CD4-positive, CD25-positive, alpha-beta regulatory T cell (primary cell): Measurements from ENCODE around the gene DCAF11. TPM values are rescaled to one million over a fixed set of nuclear protein-coding genes. Genes with fewer than 3 reads are reported as not detected.
A peak's percentile ranks its signal among the peaks of the same experiment; 100 is the strongest.

Experiments used
- ATAC-seq, 2 donors: fragments of 150-1000 bp; cut with Tn5 transposase; one replicate each; pipeline ENCODE4 v1.10.0; 2021; ENCODE audit warnings: low read depth in 2 of 2, moderate number of reproducible peaks in 2 of 2, moderate library complexity in 1 of 2
- DNase-seq, 3 donors: peaks; one replicate each; pipeline versions ENCODE4 v3.0.0 to v3.0.0-alpha.2; 2012 to 2022; ENCODE audit warnings: mixed read lengths in 1 of 3
- H3K27ac ChIP-seq: one replicate; pipeline ENCODE4 v1.7.0; 2013; ENCODE audit warnings: mild to moderate bottlenecking, low read length; ENCODE audit not compliant: insufficient read depth, poor library complexity, severe bottlenecking
- H3K27me3 ChIP-seq: one replicate; pipeline ENCODE4 v1.7.0; 2013; ENCODE audit warnings: low read length; ENCODE audit not compliant: control insufficient read depth, insufficient read depth
- H3K36me3 ChIP-seq: one replicate; pipeline ENCODE4 v1.7.0; 2013; ENCODE audit warnings: mild to moderate bottlenecking, low read length, moderate library complexity; ENCODE audit not compliant: control insufficient read depth, insufficient read depth
- H3K4me1 ChIP-seq: 2 replicates; pipeline ENCODE4 v1.7.0; 2013; ENCODE audit warnings: mild to moderate bottlenecking, low read length; ENCODE audit not compliant: insufficient read depth, control insufficient read depth, poor library complexity, severe bottlenecking
- H3K4me3 ChIP-seq: one replicate; pipeline ENCODE4 v1.7.0; 2013; ENCODE audit warnings: low read depth, mild to moderate bottlenecking, low read length, moderate library complexity
- H3K9me3 ChIP-seq, 2 experiments: 1 replicate in 1 of 2; 2 replicates in 1 of 2; pipeline ENCODE4 v1.7.0; 2013; ENCODE audit warnings: low read length in 2 of 2, mild to moderate bottlenecking in 1 of 2, moderate library complexity in 1 of 2; ENCODE audit not compliant: control insufficient read depth in 2 of 2
- H3K27ac Mint-ChIP-seq, 3 donors: one replicate each; pipeline ENCODE4 v1.8.0; 2020 to 2022; ENCODE audit warnings: mild to moderate bottlenecking in 3 of 3, mixed read lengths in 3 of 3, moderate library complexity in 2 of 3
- H3K27me3 Mint-ChIP-seq: one replicate; pipeline ENCODE4 v1.8.0; 2022; ENCODE audit warnings: mild to moderate bottlenecking, mixed read lengths
- H3K36me3 Mint-ChIP-seq: one replicate; pipeline ENCODE4 v1.8.0; 2020; ENCODE audit warnings: mixed read lengths
- H3K4me1 Mint-ChIP-seq, 4 donors: one replicate each; pipeline ENCODE4 v1.8.0; 2020 to 2022; ENCODE audit warnings: mixed read lengths in 4 of 4, mild to moderate bottlenecking in 1 of 4
- H3K4me3 Mint-ChIP-seq, 4 donors: one replicate each; pipeline ENCODE4 v1.8.0; 2020 to 2022; ENCODE audit warnings: mild to moderate bottlenecking in 4 of 4, mixed read lengths in 4 of 4, moderate library complexity in 3 of 4
- H3K9me3 Mint-ChIP-seq, 7 donors: one replicate each; pipeline ENCODE4 v1.8.0; 2020 to 2022; ENCODE audit warnings: mixed read lengths in 7 of 7, mild to moderate bottlenecking in 3 of 7, moderate library complexity in 2 of 7
- polyA plus RNA-seq, 4 donors: library from polyadenylated mRNA; unstranded; fragments of 300-500 nt; fragmentation: Illumina TruSeq; gene quantifications; one replicate each; pipeline ENCODE4 v1.2.3, GENCODE V29; 2021
- total RNA-seq: library from RNA; stranded (reverse); gene quantifications from one replicate; pipeline ENCODE4 v1.2.3, GENCODE V29; 2022

Gene DCAF11
- total and polyA plus RNA-seq, 5 donors from 2014 or later, result 73.4 to 97.8 (median 84.8) TPM

DNA sequence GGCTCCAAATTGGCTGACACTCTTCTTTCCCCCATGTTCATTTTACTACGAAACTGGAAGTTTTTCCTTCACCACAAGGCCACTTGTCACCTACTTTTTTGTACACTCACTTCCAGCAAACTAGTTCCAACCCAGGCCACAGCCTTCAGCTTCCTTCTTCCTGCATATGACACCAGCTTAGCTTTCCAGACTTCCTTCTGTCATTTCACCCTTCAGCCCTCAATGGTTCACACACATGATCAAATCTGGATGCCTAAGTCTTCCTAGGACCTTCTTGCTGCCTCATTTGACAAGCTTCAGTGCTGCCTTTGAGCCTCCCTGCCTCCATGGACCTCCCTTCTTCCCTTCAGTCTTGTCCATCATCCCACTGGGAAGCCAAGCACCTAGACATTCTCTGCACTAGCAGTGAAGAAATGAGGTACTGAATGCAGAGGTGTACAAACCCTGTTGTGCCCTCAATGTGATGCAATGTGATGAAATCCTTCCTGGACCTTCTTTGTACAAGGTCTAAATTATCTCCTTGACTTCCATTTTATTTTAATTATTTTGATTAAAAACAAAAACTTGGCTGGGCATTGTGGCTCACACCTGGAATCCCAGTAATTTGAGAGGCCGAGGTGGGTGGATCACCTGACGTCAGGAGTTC lies 53.0 kb downstream of the DCAF11 start:
- peak overlapping the region in 1 of 3 donors; percentile 64 for H3K27ac Mint-ChIP-seq
- H3K36me3 ChIP-seq, result peaks cover 54% of the 10 kb centered on the region
- H3K4me1 ChIP-seq, result peaks cover 44% of the 10 kb centered on the region
- no peak for ATAC-seq
- H3K27me3 Mint-ChIP-seq, result peaks cover 5% of the 10 kb centered on the region
- no peaks in the 10 kb centered on the region for H3K9me3 ChIP-seq
- no peak overlapping the region for H3K27ac ChIP-seq
- no peak overlapping the region for H3K4me3 ChIP-seq
- H3K9me3 Mint-ChIP-seq, result peaks cover 0 to 2% (median 0%) of the 10 kb centered on the region in 7 donors
- peak overlapping the region in 1 of 4 donors; percentile 69 for H3K4me3 Mint-ChIP-seq
- H3K4me1 Mint-ChIP-seq, result peaks cover 7 to 68% (median 41%) of the 10 kb centered on the region in 4 donors
- DNase-seq, result no peak
- H3K27me3 ChIP-seq, result no peaks in the 10 kb centered on the region
- H3K36me3 Mint-ChIP-seq, result peaks cover 40% of the 10 kb centered on the region

DNA sequence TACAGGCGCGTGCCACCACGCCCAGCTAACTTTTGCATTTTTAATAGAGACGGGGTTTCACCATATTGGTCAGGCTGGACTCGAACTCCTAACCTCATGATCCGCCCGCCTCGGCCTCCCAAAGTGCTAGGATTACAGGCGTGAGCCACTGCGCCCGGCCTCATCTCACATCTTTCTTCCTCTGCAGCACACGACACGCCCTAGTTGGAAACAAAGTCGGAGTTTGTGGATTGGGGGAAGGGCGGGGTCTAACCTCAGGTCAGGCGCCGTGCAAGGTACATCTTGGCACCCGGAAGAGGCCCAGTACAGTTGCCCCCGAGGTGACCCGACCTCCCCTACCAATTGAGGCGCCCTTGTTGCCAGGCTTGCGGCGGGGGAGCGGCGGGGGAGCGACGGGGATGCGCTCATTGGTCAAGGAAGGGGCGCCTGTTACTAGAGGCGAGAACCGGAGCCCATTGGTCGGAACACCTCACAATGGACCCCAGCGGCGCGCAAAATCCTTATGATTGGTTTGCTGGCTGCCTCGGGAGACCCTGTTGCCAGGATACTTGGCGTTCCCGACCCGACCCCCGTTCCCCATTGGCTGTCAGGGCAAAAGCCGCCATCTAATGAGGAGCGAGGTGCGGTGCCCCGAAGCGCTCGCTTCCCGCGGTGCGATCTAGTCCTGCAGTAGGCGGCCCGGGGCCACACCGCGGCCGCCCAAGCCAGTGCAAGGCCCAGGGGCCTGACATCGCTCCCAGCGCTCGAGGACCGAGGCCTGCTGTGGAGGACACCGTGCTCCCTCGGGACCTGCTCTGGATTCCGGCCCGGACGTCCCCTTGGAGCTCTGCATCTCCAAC lies 57.1 kb downstream of the DCAF11 start, which contains the start of gene REC8:
REC8 (plus strand) TSS at position 659 of the 839 bp plus-strand sequence. CDS start 473 bp downstream, outside the sequence.
- Histone ChIP-seq H3K4me1 (peaks cover 16% of the 10 kb centered on the region), H3K36me3 (peaks cover 18% of the 10 kb centered on the region), H3K27me3 (no peaks in the 10 kb centered on the region), H3K9me3 (no peaks in the 10 kb centered on the region), H3K27ac (peak within 1 kb of the TSS; percentile 65), H3K4me3 (peak within 1 kb of the TSS; percentile 26)
- DNase-seq (peak; percentile 72 to 84 (median 74)), ATAC-seq (peak; percentile 74 to 82)
- peak within 1 kb of the TSS; percentile 83 to 96 (median 92) for H3K4me3 Mint-ChIP-seq
- peaks cover 1 to 51% (median 30%) of the 10 kb centered on the region in 4 donors for H3K4me1 Mint-ChIP-seq
- peaks cover 0 to 2% (median 0%) of the 10 kb centered on the region in 7 donors for H3K9me3 Mint-ChIP-seq
- peaks cover 5% of the 10 kb centered on the region for H3K27me3 Mint-ChIP-seq
- peak within 1 kb of the TSS; percentile 76 to 91 (median 87) for H3K27ac Mint-ChIP-seq
- peaks cover 27% of the 10 kb centered on the region for H3K36me3 Mint-ChIP-seq

DNA sequence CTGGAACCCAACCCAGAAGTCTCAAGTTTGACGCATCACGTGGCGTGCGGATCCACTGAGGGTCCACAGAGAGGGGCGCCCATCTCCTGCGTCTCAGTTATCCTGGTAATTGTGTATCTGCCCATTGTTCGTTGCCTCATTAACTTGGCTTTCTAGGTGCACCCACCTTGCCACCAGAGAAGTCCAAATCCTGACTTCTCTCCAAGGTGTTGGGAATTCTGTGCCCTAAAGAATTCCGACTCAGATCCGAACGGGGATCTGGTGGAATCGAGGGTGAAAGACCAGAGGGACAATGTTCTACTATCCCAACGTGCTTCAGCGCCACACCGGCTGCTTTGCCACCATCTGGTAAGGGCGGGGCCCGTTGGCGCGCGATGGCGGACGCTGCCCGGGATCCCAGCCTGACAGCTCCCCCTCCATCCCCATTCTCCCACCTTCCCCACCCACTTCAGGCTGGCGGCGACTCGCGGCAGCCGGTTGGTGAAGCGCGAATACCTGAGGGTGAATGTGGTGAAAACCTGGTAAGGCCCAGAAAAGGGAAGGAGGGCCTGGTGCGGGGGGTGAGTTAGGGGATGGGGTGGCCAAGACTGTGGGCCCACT lies 57.8 kb downstream of the DCAF11 start:
- DNase-seq, result no peak
- ATAC-seq, result no peak
- Mint-ChIP-seq H3K9me3 (peaks cover 0 to 2% (median 0%) of the 10 kb centered on the region in 7 donors), H3K4me3 (peak overlapping the region; percentile 54 to 93 (median 87)), H3K27ac (peak overlapping the region; percentile 69 to 91 (median 76)), H3K4me1 (peaks cover 0 to 51% (median 27%) of the 10 kb centered on the region in 4 donors), H3K27me3 (peaks cover 5% of the 10 kb centered on the region), H3K36me3 (peaks cover 22% of the 10 kb centered on the region)
- H3K9me3 ChIP-seq, result no peaks in the 10 kb centered on the region
- H3K36me3 ChIP-seq, result peaks cover 22% of the 10 kb centered on the region
- H3K4me3 ChIP-seq, result peak overlapping the region; percentile 26
- peak overlapping the region; percentile 65 for H3K27ac ChIP-seq
- H3K4me1 ChIP-seq, result peaks cover 16% of the 10 kb centered on the region
- no peaks in the 10 kb centered on the region for H3K27me3 ChIP-seq

DNA sequence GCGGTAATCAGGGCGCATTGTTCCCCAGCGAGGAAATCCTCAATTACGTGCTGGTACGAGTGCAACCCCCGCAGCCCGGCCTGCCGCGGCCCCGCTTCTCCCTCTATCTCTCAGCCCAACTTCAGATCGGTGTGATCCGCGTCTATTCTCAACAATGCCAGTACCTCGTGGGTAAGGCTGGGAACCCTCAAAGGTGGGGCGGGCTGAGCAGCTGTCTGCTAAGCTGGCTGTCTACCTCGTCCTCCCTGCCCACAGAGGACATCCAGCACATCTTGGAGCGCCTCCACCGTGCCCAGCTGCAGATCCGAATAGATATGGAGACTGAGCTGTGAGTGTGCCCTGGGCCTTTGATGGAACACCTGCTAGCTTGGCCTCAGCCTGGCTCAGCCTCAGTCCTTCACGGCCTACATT lies 58.3 kb downstream of the DCAF11 start:
- H3K4me3 Mint-ChIP-seq, result peak overlapping the region; percentile 41 to 82 (median 54)
- H3K36me3 Mint-ChIP-seq, result peaks cover 18% of the 10 kb centered on the region
- Histone ChIP-seq H3K9me3 (no peaks in the 10 kb centered on the region), H3K4me1 (peaks cover 16% of the 10 kb centered on the region), H3K36me3 (peaks cover 20% of the 10 kb centered on the region), H3K4me3 (no peak overlapping the region), H3K27me3 (no peaks in the 10 kb centered on the region), H3K27ac (no peak overlapping the region)
- H3K27me3 Mint-ChIP-seq, result peaks cover 5% of the 10 kb centered on the region
- DNase-seq (peak in 1 of 3 donors; percentile 23), ATAC-seq (no peak)
- peak overlapping the region in 2 of 3 donors; percentile 56 to 76 for H3K27ac Mint-ChIP-seq
- H3K4me1 Mint-ChIP-seq, result peaks cover 0 to 47% (median 25%) of the 10 kb centered on the region in 4 donors
- H3K9me3 Mint-ChIP-seq, result peaks cover 0 to 2% (median 0%) of the 10 kb centered on the region in 7 donors

Other genes with a start within 250 kb of the DCAF11 start
- 7.8 TPM for gene DHRS4, start 161.0 kb upstream of the DCAF11 start, total RNA-seq
- gene DHRS4, start 161.0 kb upstream of the DCAF11 start, polyA plus RNA-seq, result 10 to 100 TPM; 23.5 to 29.0 (median 24.6) TPM
- 15.2 TPM for gene DHRS4L2, start 125.8 kb upstream of the DCAF11 start, total RNA-seq
- 10 to 100 TPM; 13.4 to 22.0 (median 18.5) TPM for gene DHRS4L2, start 125.8 kb upstream of the DCAF11 start, polyA plus RNA-seq
- gene CARMIL3, start 62.8 kb upstream of the DCAF11 start, total RNA-seq, result 0.52 TPM
- gene CARMIL3, start 62.8 kb upstream of the DCAF11 start, polyA plus RNA-seq, result not detected
- gene CPNE6, start 43.2 kb upstream of the DCAF11 start, total RNA-seq, result not detected
- gene CPNE6, start 43.2 kb upstream of the DCAF11 start, polyA plus RNA-seq, result not detected
- gene PCK2, start 20.5 kb upstream of the DCAF11 start, total RNA-seq, result 21.0 TPM
- 10 to 100 TPM; 26.3 to 32.2 (median 27.8) TPM for gene PCK2, start 20.5 kb upstream of the DCAF11 start, polyA plus RNA-seq
- 2.8 TPM for gene NRL, start 172 bp downstream of the DCAF11 start, total RNA-seq
- 1 to 10 TPM; 1.9 to 2.9 (median 2.1) TPM for gene NRL, start 172 bp downstream of the DCAF11 start, polyA plus RNA-seq
- gene FITM1, start 15.9 kb downstream of the DCAF11 start, total RNA-seq, result 1.1 TPM
- gene FITM1, start 15.9 kb downstream of the DCAF11 start, polyA plus RNA-seq, result under 1 TPM in 3 of 4 donors, not detected in 1; 0.20 to 0.42 (median 0.24) TPM
- 294 TPM for gene PSME1, start 21.4 kb downstream of the DCAF11 start, total RNA-seq
- gene PSME1, start 21.4 kb downstream of the DCAF11 start, polyA plus RNA-seq, result 1,000 to 10,000 TPM in 1 of 4 donors, 100 to 1,000 TPM in 3; 698 to 1,230 (median 866) TPM
- 11.7 TPM for gene EMC9, start 26.8 kb downstream of the DCAF11 start, total RNA-seq
- 10 to 100 TPM; 10.7 to 22.5 (median 13.4) TPM for gene EMC9, start 26.8 kb downstream of the DCAF11 start, polyA plus RNA-seq
- gene PSME2, start 31.8 kb downstream of the DCAF11 start, total RNA-seq, result 167 TPM
- gene PSME2, start 31.8 kb downstream of the DCAF11 start, polyA plus RNA-seq, result 100 to 1,000 TPM; 346 to 603 (median 466) TPM
- gene RNF31, start 32.7 kb downstream of the DCAF11 start, total RNA-seq, result 82.4 TPM
- 10 to 100 TPM; 35.9 to 55.9 (median 41.1) TPM for gene RNF31, start 32.7 kb downstream of the DCAF11 start, polyA plus RNA-seq
- gene IRF9, start 46.5 kb downstream of the DCAF11 start, total RNA-seq, result 369 TPM
- gene IRF9, start 46.5 kb downstream of the DCAF11 start, polyA plus RNA-seq, result 100 to 1,000 TPM; 105 to 157 (median 119) TPM
- 145 TPM for gene REC8, start 57.3 kb downstream of the DCAF11 start, total RNA-seq
- gene REC8, start 57.3 kb downstream of the DCAF11 start, polyA plus RNA-seq, result 10 to 100 TPM in 3 of 4 donors, 1 to 10 TPM in 1; 9.7 to 16.1 (median 12.0) TPM
- 33.7 TPM for gene IPO4, start 74.0 kb downstream of the DCAF11 start, total RNA-seq
- 10 to 100 TPM; 13.0 to 14.8 (median 14.1) TPM for gene IPO4, start 74.0 kb downstream of the DCAF11 start, polyA plus RNA-seq
- gene TM9SF1, start 80.7 kb downstream of the DCAF11 start, total RNA-seq, result 20.0 TPM
- 10 to 100 TPM; 36.8 to 42.3 (median 40.0) TPM for gene TM9SF1, start 80.7 kb downstream of the DCAF11 start, polyA plus RNA-seq
- gene TSSK4, start 90.9 kb downstream of the DCAF11 start, total RNA-seq, result 0.44 TPM
- 1 to 10 TPM in 3 of 4 donors, under 1 TPM in 1; 0.86 to 1.5 (median 1.2) TPM for gene TSSK4, start 90.9 kb downstream of the DCAF11 start, polyA plus RNA-seq
- 108 TPM for gene CHMP4A, start 98.7 kb downstream of the DCAF11 start, total RNA-seq
- gene CHMP4A, start 98.7 kb downstream of the DCAF11 start, polyA plus RNA-seq, result 100 to 1,000 TPM; 122 to 154 (median 142) TPM
- gene MDP1, start 101.3 kb downstream of the DCAF11 start, total RNA-seq, result 6.0 TPM
- gene MDP1, start 101.3 kb downstream of the DCAF11 start, polyA plus RNA-seq, result 10 to 100 TPM; 29.0 to 52.6 (median 35.6) TPM
- gene NEDD8, start 117.6 kb downstream of the DCAF11 start, total RNA-seq, result 89.1 TPM
- gene NEDD8, start 117.6 kb downstream of the DCAF11 start, polyA plus RNA-seq, result 100 to 1,000 TPM; 334 to 440 (median 349) TPM
- 49.0 TPM for gene GMPR2, start 118.2 kb downstream of the DCAF11 start, total RNA-seq
- 100 to 1,000 TPM in 3 of 4 donors, 10 to 100 TPM in 1; 95.5 to 117 (median 112) TPM for gene GMPR2, start 118.2 kb downstream of the DCAF11 start, polyA plus RNA-seq
- gene TINF2, start 127.8 kb downstream of the DCAF11 start, total RNA-seq, result 169 TPM
- 100 to 1,000 TPM; 216 to 242 (median 223) TPM for gene TINF2, start 127.8 kb downstream of the DCAF11 start, polyA plus RNA-seq
- 4.0 TPM for gene TGM1, start 148.4 kb downstream of the DCAF11 start, total RNA-seq
- not detected for gene TGM1, start 148.4 kb downstream of the DCAF11 start, polyA plus RNA-seq
- gene RABGGTA, start 156.8 kb downstream of the DCAF11 start, total RNA-seq, result 78.6 TPM
- 10 to 100 TPM; 25.1 to 40.4 (median 30.3) TPM for gene RABGGTA, start 156.8 kb downstream of the DCAF11 start, polyA plus RNA-seq
- 41.2 TPM for gene DHRS1, start 185.0 kb downstream of the DCAF11 start, total RNA-seq
- gene DHRS1, start 185.0 kb downstream of the DCAF11 start, polyA plus RNA-seq, result 10 to 100 TPM; 21.7 to 48.5 (median 31.9) TPM
- 30.0 TPM for gene NOP9, start 185.1 kb downstream of the DCAF11 start, total RNA-seq
- 1 to 10 TPM; 1.3 to 2.5 (median 1.8) TPM for gene NOP9, start 185.1 kb downstream of the DCAF11 start, polyA plus RNA-seq
- gene CIDEB, start 193.2 kb downstream of the DCAF11 start, total RNA-seq, result 13.2 TPM
- 10 to 100 TPM in 2 of 4 donors, 1 to 10 TPM in 2; 8.9 to 13.6 (median 9.7) TPM for gene CIDEB, start 193.2 kb downstream of the DCAF11 start, polyA plus RNA-seq
- gene LTB4R2, start 195.4 kb downstream of the DCAF11 start, total RNA-seq, result 18.1 TPM
- 1 to 10 TPM in 3 of 4 donors, under 1 TPM in 1; 1.00 to 2.2 (median 1.7) TPM for gene LTB4R2, start 195.4 kb downstream of the DCAF11 start, polyA plus RNA-seq
- 17.5 TPM for gene LTB4R, start 196.7 kb downstream of the DCAF11 start, total RNA-seq
- 1 to 10 TPM; 3.5 to 7.8 (median 6.3) TPM for gene LTB4R, start 196.7 kb downstream of the DCAF11 start, polyA plus RNA-seq
- 10.7 TPM for gene ADCY4, start 220.3 kb downstream of the DCAF11 start, total RNA-seq
- under 1 TPM in 2 of 4 donors, not detected in 2; 0.32 to 0.39 TPM for gene ADCY4, start 220.3 kb downstream of the DCAF11 start, polyA plus RNA-seq
- gene RIPK3, start 225.2 kb downstream of the DCAF11 start, total RNA-seq, result 41.2 TPM
- gene RIPK3, start 225.2 kb downstream of the DCAF11 start, polyA plus RNA-seq, result 10 to 100 TPM; 14.9 to 24.6 (median 19.4) TPM